Kidney epithelial cell (primary cell): ENCODE data around the gene DGKD. TPM values are rescaled to one million over a fixed set of nuclear protein-coding genes. Genes with fewer than 3 reads are reported as not detected.

ENCODE experiments used
- DNase-seq: peaks from one replicate; pipeline ENCODE4 v3.0.0-alpha.2; 2010; ENCODE audit warnings: low read depth
- H3K27me3 ChIP-seq: 2 replicates; pipeline ENCODE4 v1.6.0; 2011; ENCODE audit warnings: low read length; ENCODE audit not compliant: control insufficient read depth, insufficient read depth
- H3K36me3 ChIP-seq: 2 replicates; pipeline ENCODE4 v1.5.1; 2011; ENCODE audit warnings: low read length; ENCODE audit not compliant: control insufficient read depth, insufficient read depth
- H3K4me3 ChIP-seq: 2 replicates; pipeline ENCODE4 v1.5.1; 2011; ENCODE audit warnings: low read depth, mild to moderate bottlenecking, control low read depth, low read length
- total RNA-seq: library from RNA; depleted of rRNA; stranded (reverse); fragments of >200 nt; gene quantifications from 2 replicates; pipeline ENCODE4 v1.2.3, GENCODE V29; 2015
- TF ChIP-seq, protein P1 (sequence below): IDR thresholded peaks from 2 replicates; pipeline ENCODE4 v1.5.1; 2011; ENCODE audit warnings: mild to moderate bottlenecking, moderate library complexity, low read length, control low read depth, inconsistent platforms; ENCODE audit not compliant: insufficient read depth, poor library complexity, severe bottlenecking

DGKD gene
- total RNA-seq, 1 donor from 2014 or later: 16.0 TPM

DNA sequence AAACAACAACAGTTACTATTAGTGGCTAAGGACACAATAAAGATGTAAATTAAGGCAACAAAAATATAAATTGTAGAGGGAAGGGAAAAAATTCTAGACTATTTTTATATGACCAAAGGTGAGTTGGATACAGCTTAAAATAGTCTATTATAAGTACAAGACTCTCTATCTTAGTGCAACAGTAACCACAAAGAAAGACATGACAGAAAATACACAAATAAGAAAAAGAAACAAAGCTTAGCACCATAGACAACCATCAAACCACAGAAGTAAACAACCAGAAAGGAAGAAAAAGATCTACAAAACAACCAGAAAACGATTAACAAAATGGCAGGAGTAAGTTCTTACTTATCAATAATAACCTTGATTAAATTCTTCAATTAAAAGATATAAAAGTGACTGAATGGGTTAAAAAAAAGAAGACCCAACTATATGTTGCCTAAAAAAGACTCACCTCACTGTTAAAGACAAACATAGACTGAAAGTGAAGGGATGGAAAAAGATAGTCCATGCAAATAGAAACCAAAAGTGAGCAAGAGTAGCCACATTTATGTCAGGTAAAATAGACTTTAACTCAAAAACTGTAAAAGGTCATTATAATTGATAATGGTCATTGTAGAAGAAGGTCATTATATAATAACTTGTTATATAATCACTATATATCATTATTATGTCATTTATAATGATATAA lies 149.8 kb downstream of the DGKD start:
- Histone ChIP-seq H3K36me3 (no peaks in the 10 kb centered on the region), H3K4me3 (no peak overlapping the region), H3K27me3 (no peaks in the 10 kb centered on the region)
- DNase-seq: no peak
- TF ChIP-seq, protein P1, sequence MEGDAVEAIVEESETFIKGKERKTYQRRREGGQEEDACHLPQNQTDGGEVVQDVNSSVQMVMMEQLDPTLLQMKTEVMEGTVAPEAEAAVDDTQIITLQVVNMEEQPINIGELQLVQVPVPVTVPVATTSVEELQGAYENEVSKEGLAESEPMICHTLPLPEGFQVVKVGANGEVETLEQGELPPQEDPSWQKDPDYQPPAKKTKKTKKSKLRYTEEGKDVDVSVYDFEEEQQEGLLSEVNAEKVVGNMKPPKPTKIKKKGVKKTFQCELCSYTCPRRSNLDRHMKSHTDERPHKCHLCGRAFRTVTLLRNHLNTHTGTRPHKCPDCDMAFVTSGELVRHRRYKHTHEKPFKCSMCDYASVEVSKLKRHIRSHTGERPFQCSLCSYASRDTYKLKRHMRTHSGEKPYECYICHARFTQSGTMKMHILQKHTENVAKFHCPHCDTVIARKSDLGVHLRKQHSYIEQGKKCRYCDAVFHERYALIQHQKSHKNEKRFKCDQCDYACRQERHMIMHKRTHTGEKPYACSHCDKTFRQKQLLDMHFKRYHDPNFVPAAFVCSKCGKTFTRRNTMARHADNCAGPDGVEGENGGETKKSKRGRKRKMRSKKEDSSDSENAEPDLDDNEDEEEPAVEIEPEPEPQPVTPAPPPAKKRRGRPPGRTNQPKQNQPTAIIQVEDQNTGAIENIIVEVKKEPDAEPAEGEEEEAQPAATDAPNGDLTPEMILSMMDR: no peak

DNA sequence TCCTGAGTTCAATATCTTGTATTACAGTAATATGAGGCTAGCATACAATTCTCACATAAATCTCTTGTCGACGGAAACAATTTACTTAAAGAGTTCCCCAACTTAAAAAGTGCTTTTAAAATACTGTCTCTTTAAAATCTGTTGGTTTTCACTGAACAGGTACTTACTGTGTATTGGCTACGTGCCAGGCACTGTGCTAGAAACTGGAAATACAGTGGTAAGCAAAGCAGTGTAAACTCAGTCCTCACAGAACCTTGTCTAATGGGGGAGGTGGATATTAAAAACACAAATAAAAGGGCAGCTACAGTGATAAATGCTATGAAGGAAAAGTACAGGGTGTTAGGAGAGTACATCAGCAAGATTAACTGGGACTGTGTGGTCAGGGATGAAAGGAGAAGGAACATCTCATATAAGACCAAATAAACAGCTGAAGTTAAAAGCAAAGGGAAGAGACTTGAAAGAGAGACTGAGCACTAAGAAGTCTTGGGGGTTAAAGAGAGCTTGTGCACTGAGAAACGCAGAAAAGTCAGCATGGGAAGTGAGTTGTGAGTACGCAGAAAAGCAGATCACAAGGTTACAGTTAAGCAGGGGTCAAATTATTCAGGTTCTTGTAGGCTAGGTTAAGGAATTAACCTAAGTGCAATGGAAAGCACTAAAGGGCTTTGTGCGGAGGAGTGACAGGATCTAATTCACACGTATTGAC lies 159.8 kb downstream of the DGKD start:
- TF ChIP-seq, protein P1: no peak
- Histone ChIP-seq H3K36me3 (no peaks in the 10 kb centered on the region), H3K4me3 (no peak overlapping the region), H3K27me3 (no peaks in the 10 kb centered on the region)
- DNase-seq: no peak

DNA sequence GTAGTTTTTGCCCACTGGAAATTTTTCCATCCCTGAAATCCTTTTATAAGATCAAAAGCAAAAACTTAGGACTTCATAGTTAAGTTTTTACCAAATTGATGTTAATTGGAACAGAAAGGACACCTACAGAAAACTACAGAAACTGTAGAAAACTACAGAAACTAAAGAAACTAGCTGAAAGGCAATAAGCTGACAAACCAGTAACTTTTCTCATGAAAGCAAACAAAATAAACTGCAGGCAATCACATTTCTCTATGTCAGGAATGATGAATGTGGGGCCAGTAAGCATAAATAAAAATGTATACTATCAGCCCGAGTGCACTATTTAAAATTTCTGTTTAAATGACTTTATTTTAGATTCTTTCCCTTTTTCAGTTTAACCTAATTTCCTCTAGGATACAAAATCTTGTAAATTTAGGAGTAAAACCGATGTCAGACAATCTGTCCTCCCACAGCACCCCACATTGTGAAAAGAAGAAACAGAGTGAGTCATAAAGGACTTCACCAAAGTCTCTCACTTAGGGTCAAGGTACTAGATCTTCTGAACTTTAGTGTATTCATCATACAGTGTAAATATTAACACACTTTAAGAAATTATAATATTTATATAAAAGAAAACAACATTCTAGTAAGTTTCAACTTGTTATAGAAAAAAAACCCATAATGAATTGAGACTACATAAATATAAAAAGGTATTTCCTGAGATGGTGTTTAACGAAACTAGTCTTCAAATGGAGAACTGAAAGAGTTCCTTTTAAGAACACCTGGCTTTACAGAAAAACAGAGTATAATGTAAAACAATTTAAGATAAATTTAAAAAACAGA lies 165.7 kb downstream of the DGKD start:
- no peak for DNase-seq
- Histone ChIP-seq H3K4me3 (no peak overlapping the region), H3K27me3 (no peaks in the 10 kb centered on the region), H3K36me3 (no peaks in the 10 kb centered on the region)
- TF ChIP-seq, protein P1: no peak

Other genes with a start within 250 kb of the DGKD start
- gene ATG16L1, start 102.8 kb upstream of the DGKD start, total RNA-seq: 25.2 and 54.1 TPM in 2 replicates
- gene SAG, start 46.7 kb upstream of the DGKD start, total RNA-seq: not detected in 2 replicates
- 46.9 and 49.8 TPM in 2 replicates for gene USP40, start 212.3 kb downstream of the DGKD start, total RNA-seq